Caco-2 (cell line): Measurements from ENCODE around the gene SEPTIN3. TPM values are rescaled to one million over a fixed set of nuclear protein-coding genes. Genes with fewer than 3 reads are reported as not detected.

Experiments
- BruUV-seq: library from RNA; stranded (reverse); fragments of 400-500 nt; replicated peaks from 2 replicates; lab custom pipeline; 2021; lab: Mats Ljungman, UMichigan
- CTCF ChIA-PET: fragments of 300-600 bp; sonication (Branson Sonifier 250); formaldehyde crosslinking; loops from one replicate; lab custom pipeline; 2022; ENCODE audit warnings: antibody characterized with exemption; lab: Charles Lee
- POLR2A ChIA-PET: fragments of 300-600 bp; sonication (Branson Sonifier 250); formaldehyde crosslinking; loops from one replicate; lab custom pipeline; 2022; ENCODE audit warnings: antibody characterized with exemption; lab: Charles Lee
- DNase-seq, 2 experiments: peaks; one replicate each; pipeline versions ENCODE4 v3.0.0 to v3.0.0-alpha.2; 2020 to 2022
- H3K27me3 ChIP-seq: replicated peaks from 2 replicates; pipeline ENCODE4 v1.6.0; 2011; ENCODE audit warnings: low read length; ENCODE audit not compliant: control insufficient read depth, insufficient read depth
- H3K36me3 ChIP-seq: 2 replicates; pipeline ENCODE4 v1.5.1; 2011; ENCODE audit warnings: low read length; ENCODE audit not compliant: control insufficient read depth, insufficient read depth
- H3K4me1 ChIP-seq: fragments of 250-450 bp; sonication (Bioruptor Pico); 2 replicates; pipeline ENCODE4 v1.5.1; 2020; ENCODE audit warnings: mild to moderate bottlenecking
- H3K4me3 ChIP-seq: 2 replicates; pipeline ENCODE4 v1.5.1; 2011; ENCODE audit warnings: low read depth, mild to moderate bottlenecking, control low read depth, low read length
- H3K9me3 ChIP-seq: fragments of 250-450 bp; sonication (Bioruptor Pico); 2 replicates; pipeline ENCODE4 v1.5.1; 2020; ENCODE audit warnings: mild to moderate bottlenecking, moderate library complexity
- H3K27ac Mint-ChIP-seq: one replicate; pipeline ENCODE4 v1.8.0; 2022; ENCODE audit warnings: mixed read lengths; ENCODE audit not compliant: unreplicated experiment
- H3K27me3 Mint-ChIP-seq: one replicate; pipeline ENCODE4 v1.8.0; 2022; ENCODE audit warnings: mixed read lengths; ENCODE audit not compliant: insufficient read depth, unreplicated experiment
- H3K36me3 Mint-ChIP-seq: one replicate; pipeline ENCODE4 v1.8.0; 2022; ENCODE audit warnings: mild to moderate bottlenecking, mixed read lengths; ENCODE audit not compliant: insufficient read depth, unreplicated experiment
- H3K4me1 Mint-ChIP-seq: one replicate; pipeline ENCODE4 v1.8.0; 2022; ENCODE audit warnings: low read depth, mixed read lengths; ENCODE audit not compliant: unreplicated experiment
- H3K4me3 Mint-ChIP-seq: one replicate; pipeline ENCODE4 v1.8.0; 2022; ENCODE audit warnings: mild to moderate bottlenecking, moderate library complexity, mixed read lengths; ENCODE audit not compliant: unreplicated experiment
- H3K9me3 Mint-ChIP-seq: one replicate; pipeline ENCODE4 v1.8.0; 2022; ENCODE audit warnings: mixed read lengths; ENCODE audit not compliant: unreplicated experiment
- intact Hi-C: fragments of 100-400 bp; cut with micrococcal nuclease; formaldehyde crosslinking; loops from one replicate; pipeline ENCODE4 v1.10.0; 2022; ENCODE audit not compliant: unreplicated experiment
- total RNA-seq: library from RNA; stranded (reverse); gene quantifications from 2 replicates; pipeline ENCODE4 v1.2.3, GENCODE V29; 2022
- TF ChIP-seq, protein P1 (sequence below), 2 experiments: fragments of 200-600 bp in 1 of 2; IDR thresholded peaks; 1 replicate in 1 of 2; 2 replicates in 1 of 2; pipeline versions ENCODE4 v1.5.1 to v1.8.0; 2011 to 2022; ENCODE audit warnings: antibody characterized with exemption in 1 of 2, control low read depth in 1 of 2, inconsistent platforms in 1 of 2, low read depth in 1 of 2, low read length in 1 of 2, mild to moderate bottlenecking in 1 of 2, moderate library complexity in 1 of 2; ENCODE audit not compliant: insufficient read depth in 1 of 2, severe bottlenecking in 1 of 2, unreplicated experiment in 1 of 2

SEPTIN3 gene
- total RNA-seq, 1 experiment from 2014 or later: 2.2 TPM

DNA sequence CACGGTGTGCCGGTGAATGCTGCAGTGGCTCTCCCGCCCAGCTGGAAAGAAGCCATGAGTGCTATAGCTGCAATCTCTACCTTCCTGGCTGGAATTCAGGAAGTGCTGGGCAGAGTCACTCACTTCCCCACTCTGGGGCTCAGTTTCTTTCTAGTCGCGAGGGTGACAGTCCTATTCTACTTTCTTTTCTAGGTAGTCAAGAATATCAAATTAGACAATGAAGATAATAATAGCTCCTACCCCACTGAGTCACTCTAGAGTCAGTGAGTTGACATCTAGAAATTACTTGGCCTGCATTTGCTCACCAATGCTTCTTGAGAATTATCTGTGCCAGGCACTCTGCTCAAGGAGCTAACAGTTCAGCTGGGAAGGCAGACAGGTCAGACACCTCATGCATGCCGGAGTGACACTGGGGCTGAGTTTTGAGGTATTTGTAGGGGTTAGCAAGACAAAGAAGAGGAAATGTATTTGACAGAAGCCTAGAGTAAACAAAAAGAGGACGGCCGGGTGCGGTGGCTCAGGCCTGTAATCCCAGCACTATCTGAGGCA, 25.5 kb upstream of the SEPTIN3 start:
- Mint-ChIP-seq H3K9me3 (no peaks in the 10 kb centered on the region), H3K4me1 (peaks cover 7% of the 10 kb centered on the region), H3K4me3 (peak overlapping the region; percentile 4), H3K27me3 (no peaks in the 10 kb centered on the region), H3K27ac (no peak overlapping the region), H3K36me3 (peaks cover 64% of the 10 kb centered on the region)
- Histone ChIP-seq H3K9me3 (no peaks in the 10 kb centered on the region), H3K4me1 (peaks cover 11% of the 10 kb centered on the region), H3K4me3 (no peak overlapping the region), H3K36me3 (no peaks in the 10 kb centered on the region; the same call in 1 of the 2 replicates), H3K27me3 (no peaks in the 10 kb centered on the region)
- intact Hi-C loops: no loop called here
- POLR2A ChIA-PET: no interaction called here
- DNase-seq: no peak
- TF ChIP-seq, protein P1, sequence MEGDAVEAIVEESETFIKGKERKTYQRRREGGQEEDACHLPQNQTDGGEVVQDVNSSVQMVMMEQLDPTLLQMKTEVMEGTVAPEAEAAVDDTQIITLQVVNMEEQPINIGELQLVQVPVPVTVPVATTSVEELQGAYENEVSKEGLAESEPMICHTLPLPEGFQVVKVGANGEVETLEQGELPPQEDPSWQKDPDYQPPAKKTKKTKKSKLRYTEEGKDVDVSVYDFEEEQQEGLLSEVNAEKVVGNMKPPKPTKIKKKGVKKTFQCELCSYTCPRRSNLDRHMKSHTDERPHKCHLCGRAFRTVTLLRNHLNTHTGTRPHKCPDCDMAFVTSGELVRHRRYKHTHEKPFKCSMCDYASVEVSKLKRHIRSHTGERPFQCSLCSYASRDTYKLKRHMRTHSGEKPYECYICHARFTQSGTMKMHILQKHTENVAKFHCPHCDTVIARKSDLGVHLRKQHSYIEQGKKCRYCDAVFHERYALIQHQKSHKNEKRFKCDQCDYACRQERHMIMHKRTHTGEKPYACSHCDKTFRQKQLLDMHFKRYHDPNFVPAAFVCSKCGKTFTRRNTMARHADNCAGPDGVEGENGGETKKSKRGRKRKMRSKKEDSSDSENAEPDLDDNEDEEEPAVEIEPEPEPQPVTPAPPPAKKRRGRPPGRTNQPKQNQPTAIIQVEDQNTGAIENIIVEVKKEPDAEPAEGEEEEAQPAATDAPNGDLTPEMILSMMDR (IDR thresholded peaks at IDR 0.05; ENCODE audit: insufficient read depth in 1 of 2, low read depth in 1 of 2, low read length in 1 of 2, severe bottlenecking in 1 of 2, unreplicated experiment in 1 of 2): no peak
- BruUV-seq: no TSS peak
- CTCF ChIA-PET: interaction anchor here (1.2 to 1.4 kb wide), 2 partner anchors 197 to 247 kb away, joined by 3 to 4 read pairs; no protein-coding TSS in a partner anchor

DNA sequence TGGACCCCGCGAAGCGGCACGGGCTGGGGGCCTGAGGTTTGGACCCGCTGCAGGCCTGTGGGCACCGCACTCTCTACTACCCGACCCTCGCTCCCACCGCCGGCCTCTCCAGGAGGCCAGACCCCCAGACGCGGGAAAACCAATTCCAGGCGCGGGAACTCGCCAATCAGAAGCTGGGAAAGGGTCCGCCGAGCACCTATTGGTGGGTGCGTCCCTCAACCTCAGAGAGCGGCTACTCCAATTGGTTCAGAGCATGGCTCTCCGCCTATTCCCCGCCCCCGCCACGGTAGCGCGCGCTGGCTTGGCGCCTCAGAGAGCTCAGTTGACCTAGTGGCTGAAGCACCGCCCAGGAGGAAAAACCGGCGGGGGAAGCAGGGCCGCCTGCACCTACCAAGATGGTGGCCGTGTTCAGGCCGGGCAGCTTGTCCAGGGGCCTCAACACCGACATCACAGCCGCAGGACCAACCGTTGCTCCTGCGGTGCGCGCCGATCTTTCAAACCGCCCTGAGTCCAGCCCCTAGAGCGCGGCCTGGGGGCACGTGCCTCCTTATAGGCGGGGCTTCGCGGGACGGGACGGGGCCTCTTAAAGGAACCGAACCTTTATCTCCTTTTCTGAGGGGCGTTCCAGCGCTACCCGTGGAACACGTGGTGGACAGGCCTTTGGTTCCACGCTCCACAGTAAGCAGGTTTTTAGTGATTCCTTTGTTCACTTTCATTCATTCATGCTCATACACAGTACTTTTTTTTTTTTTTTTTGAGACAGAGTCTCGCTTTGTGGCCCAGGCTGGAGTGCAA, 22.4 kb upstream of the SEPTIN3 start, which contains the start of gene CENPM:
Gene CENPM, minus strand, starts transcription at position 524 of the 795 bp plus-strand sequence. Its CDS starts 76 bp downstream, at position 448.
- H3K4me1 ChIP-seq: peaks cover 11% of the 10 kb centered on the region
- no TSS peak for BruUV-seq
- H3K36me3 Mint-ChIP-seq: peaks cover 34% of the 10 kb centered on the region
- peaks cover 13% of the 10 kb centered on the region for H3K4me1 Mint-ChIP-seq
- ChIA-PET CTCF (interaction anchor here (0.6 to 1.7 kb wide), 20 partner anchors 9 to 498 kb away, joined by 3 to 25 read pairs (median 3); partner anchors contain the start of genes CCDC134, NAGA, NDUFA6 and SREBF2), POLR2A (interaction anchor here (0.5 to 1.2 kb wide), 15 partner anchors 9 to 1165 kb away, joined by 3 to 16 read pairs (median 5); partner anchors contain the start of genes CCDC134, SERHL2, SMDT1 and SREBF2)
- H3K9me3 ChIP-seq: no peaks in the 10 kb centered on the region
- H3K36me3 ChIP-seq: no peaks in the 10 kb centered on the region; the same call in 1 of the 2 replicates
- H3K27me3 ChIP-seq: no peaks in the 10 kb centered on the region
- peak within 1 kb of the TSS; percentile 81 for H3K27ac Mint-ChIP-seq
- H3K27me3 Mint-ChIP-seq: no peaks in the 10 kb centered on the region
- TF ChIP-seq, protein P1 (IDR thresholded peaks at IDR 0.05; ENCODE audit: insufficient read depth in 1 of 2, low read depth in 1 of 2, low read length in 1 of 2, severe bottlenecking in 1 of 2, unreplicated experiment in 1 of 2): peak in 1 of 2 experiments; percentile 6
- intact Hi-C loops: loop anchor here (1.0 to 5.0 kb wide), 3 partner anchors 19 to 125 kb away; partner anchors contain the start of genes NAGA, PHETA2 and WBP2NL
- DNase-seq: peak; percentile 96 to 97
- H3K4me3 Mint-ChIP-seq: peak within 1 kb of the TSS; percentile 93
- no peaks in the 10 kb centered on the region for H3K9me3 Mint-ChIP-seq
- H3K4me3 ChIP-seq: peak within 1 kb of the TSS; percentile 47
